DMS53 treated with DMSO at 0.1 percent for 48 hours (cell line): ENCODE results near the gene RAB9B.

ENCODE experiments used
- DNase-seq: peaks from one replicate; lab custom pipeline; 2025; ENCODE audit not compliant: unreplicated experiment; lab: John Stamatoyannopoulos, UW

Gene RAB9B

GRCh38 chrX:103773445-103773844, 58.6 kb downstream of the RAB9B start:
- DNase-seq, result no peak
